Right renal pelvis (tissue), 4 donors: ENCODE measurements around the gene UIMC1. TPM values are rescaled to one million over a fixed set of nuclear protein-coding genes. Genes with fewer than 3 reads are reported as not detected.

ENCODE experiments used
- DNase-seq, 4 donors: peaks; one replicate each; pipeline ENCODE4 v3.0.0-alpha.2; 2013; ENCODE audit warnings: low read depth in 4 of 4, low spot score in 3 of 4, missing footprints in 1 of 4
- polyA plus RNA-seq, 4 donors: library from polyadenylated mRNA; unstranded; fragments of 120-200 nt; gene quantifications; one replicate each; pipeline ENCODE4 v1.2.1, GENCODE V29; 2013; ENCODE audit not compliant: insufficient read length in 4 of 4

The UIMC1 gene
- polyA plus RNA-seq, 4 donors = 36.7 to 42.4 (median 39.0) TPM

DNA sequence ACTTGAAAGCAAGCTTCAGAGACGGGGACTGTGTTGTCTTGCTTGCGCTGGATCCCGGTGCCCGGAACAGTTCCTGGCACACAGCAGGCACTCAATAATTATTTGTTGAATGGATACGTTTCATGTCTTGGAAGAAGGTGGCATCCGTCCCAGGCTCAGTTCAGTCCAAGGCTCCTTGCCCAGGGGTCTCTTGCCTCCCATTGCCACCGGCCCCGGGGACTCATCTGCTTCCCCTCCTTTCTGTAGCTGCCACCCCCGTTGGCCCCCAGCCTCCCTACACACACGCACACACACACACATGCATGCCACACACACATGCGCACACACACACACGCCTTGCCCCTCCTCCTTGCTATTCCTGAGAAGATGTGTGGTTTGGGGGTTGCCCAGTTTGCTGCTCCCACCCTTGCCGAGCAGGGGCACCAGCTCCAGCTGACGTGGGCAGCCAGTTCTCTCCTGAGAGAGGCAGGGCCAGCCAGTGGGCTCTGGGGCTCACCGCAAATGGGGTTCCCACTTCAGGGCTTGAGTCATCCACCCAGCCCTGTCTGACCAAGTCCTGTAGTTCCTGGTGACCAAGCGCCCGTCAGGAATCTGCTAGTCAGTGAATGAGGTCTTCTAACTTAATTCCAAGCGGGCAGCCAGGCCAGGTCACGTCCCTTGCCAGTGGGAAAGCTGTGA lies 149.2 kb downstream of the UIMC1 start:
- DNase-seq = no peak

DNA sequence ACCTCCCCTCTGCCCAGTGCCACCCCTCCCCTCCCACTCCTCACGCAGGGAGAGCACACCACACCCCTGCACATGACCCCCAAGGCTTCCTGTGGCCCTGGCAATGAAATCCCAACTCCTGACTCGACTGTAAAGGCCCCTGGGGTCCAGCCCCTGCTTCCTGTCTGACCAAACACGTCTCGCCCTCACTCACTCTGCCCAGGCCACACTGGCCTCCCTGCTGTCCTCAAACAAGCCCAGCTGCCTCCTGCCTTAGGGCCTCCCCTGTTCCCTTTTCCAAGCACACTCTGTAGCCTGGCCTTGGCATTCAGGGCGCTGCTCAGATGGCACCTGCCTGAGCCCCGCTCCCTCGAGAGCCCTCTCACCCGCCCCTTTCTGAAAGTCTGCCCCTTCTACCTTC lies 149.8 kb downstream of the UIMC1 start:
- no peak for DNase-seq

DNA sequence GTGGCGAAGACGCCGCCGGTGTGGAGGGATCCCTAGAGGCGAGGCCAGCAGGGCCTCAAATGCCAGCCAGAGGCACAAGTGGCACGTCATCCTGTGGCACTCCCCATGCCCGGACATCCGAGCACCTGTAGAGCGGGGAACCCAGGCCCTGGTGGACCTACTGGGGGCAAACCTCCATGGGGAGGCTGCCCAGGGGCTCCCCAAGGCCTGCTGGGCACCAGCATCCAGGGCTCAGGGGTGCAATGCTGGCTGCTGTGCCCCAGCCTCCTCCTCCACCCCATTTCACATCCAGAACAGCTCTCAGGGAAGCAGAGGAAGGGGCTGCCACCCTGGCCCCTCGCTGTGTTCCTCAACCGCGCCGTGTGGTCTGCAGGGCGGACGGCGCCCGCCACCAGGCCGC lies 151.0 kb downstream of the UIMC1 start:
- no peak for DNase-seq

Other genes starting within 250 kb of the UIMC1 start
- gene UNC5A, start 196.2 kb downstream of the UIMC1 start, polyA plus RNA-seq = under 1 TPM; 0.11 to 0.38 (median 0.16) TPM
- gene HK3, start 107.4 kb downstream of the UIMC1 start, polyA plus RNA-seq = 1 to 10 TPM in 1 of 4 donors, under 1 TPM in 3; 0.42 to 1.3 (median 0.60) TPM
- gene ZNF346, start 15.9 kb upstream of the UIMC1 start, polyA plus RNA-seq = 10 to 100 TPM; 20.0 to 26.9 (median 23.3) TPM
- 10 to 100 TPM; 61.5 to 93.3 (median 63.3) TPM for gene FGFR4, start 80.1 kb upstream of the UIMC1 start, polyA plus RNA-seq
- 10 to 100 TPM; 60.5 to 67.0 (median 64.6) TPM for gene NSD1, start 127.0 kb upstream of the UIMC1 start, polyA plus RNA-seq